ENCODE data around the gene PLPPR1.
"Not testable (repeated sequence)": the region's sequence is repeated elsewhere in the genome, so short reads cannot be mapped to it uniquely, and the experiment has no call there.

PLPPR1 gene

DNA sequence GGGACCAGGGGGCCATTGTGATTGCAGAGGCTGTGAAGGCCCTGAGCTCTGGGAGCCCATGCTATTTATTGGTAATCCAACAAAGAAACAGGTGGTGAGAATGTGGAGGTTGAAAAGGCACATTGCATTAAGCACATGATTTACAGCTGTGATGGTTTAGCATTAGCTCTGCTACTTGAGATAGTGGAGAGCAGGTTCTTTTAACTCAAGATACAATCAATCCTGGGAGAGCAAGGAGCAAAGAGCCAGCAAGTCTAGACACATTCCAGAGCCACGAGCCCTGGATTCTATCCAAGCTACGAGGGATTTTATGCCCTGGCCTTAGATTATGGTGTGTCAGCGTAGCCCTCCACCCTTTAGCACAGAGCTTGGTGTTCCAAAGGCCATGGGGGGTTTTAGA, 98.8 kb downstream of the PLPPR1 start:
- DNase-seq = not testable (repeated sequence)

DNA sequence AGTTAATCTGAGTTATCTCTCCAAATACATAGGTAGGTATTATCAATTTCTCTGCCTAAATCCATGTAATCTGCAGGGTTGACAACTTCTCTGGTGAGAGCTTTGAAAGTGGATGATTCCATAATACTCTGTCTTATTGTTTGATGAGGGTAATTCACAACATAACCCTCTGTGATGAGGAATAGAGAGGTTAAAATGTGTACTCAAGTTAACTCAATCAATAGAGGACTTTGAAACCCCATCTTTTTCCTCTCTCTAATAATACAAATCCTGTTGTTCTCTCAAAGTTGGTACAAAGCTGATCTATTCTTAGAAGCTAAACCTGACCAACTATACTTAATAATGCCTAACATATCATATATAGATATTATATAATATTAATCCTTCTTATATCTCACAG, 100.1 kb downstream of the PLPPR1 start:
- DNase-seq = no peak

GRCh38 chr9:101130054-101130453, 101.5 kb downstream of the PLPPR1 start:
- no peak for DNase-seq

- no peak for DNase-seq
These were observed 102.8 kb downstream of the PLPPR1 start for GRCh38 chr9:101131326-101131725.

DNA sequence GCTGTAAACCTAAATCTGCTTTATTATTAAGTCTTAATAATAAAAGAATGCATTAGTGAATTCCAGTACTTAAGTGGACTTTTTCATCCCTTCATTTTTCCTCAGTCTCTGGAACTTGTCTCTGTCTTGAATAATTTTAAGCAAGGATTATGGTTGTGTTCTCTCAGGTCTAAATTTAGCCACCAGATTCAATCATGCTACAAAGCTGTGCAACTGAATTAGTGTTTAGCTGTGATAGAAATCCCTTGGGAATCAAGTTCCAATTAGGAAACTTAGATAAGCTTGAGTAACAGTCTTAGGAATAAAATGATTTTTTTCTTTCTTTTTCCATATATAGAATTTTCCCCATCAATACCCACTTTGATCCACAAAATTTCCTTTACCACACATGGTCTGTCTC, 104.3 kb downstream of the PLPPR1 start:
- DNase-seq = no peak

- no peak for DNase-seq
These were observed 110.0 kb downstream of the PLPPR1 start for GRCh38 chr9:101138509-101138908.

DNA sequence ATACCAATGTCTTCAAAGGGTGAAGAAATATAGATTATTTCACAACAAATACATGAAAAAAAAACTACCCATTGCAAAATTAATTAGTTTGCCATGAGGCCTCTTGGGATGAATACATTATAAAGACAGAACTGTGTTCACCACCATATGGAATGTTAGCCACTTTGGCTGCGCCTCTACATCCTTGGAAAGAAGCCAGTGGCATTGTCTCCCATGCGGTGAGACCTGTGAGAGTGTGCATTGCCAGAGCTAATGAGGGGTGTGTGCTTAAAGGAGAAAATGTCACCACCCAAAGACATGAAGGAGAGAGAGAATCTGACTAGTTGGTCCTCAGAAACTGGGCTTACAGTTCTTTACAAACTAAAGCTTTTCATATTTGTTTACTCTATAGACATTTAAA, 110.6 kb downstream of the PLPPR1 start:
- no peak for DNase-seq

DNA sequence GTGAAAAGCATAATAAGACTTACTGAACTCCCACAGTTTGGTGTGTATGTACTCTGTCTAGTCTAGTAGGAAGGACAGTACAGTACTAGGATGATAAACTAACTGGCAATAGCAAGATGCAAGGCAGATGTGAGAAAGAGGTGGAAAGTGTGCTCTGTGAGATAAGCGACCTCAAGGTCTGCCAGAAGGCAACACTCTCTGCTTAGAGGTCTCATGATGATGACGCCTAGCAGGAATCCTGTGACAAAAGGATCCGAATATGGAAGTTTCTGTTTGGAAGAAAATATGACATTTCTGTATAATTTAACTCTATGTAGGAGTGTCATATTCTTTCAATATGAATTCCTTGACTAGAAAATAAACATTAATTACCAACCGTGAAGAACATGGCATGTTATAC, 112.2 kb downstream of the PLPPR1 start:
- DNase-seq = no peak

DNA sequence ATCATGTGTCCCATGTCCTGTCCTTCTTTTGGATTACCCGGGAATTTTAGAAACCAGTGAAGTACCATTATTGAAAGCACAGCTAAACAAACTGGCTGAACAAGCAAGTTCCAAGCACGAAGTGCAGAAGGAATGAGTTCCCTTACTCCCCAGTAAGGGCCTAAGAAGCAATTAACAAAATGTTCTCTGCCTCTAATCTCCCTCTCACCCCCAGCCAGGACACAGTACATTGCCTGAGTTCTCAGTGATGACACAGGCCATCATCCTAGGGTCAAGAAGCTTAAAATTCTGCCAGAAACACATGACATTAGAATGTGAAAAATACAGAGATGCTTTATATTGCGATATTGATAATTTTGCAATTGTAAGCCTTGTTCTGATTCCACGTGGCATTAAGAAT, 118.0 kb downstream of the PLPPR1 start:
- DNase-seq = no peak

DNA sequence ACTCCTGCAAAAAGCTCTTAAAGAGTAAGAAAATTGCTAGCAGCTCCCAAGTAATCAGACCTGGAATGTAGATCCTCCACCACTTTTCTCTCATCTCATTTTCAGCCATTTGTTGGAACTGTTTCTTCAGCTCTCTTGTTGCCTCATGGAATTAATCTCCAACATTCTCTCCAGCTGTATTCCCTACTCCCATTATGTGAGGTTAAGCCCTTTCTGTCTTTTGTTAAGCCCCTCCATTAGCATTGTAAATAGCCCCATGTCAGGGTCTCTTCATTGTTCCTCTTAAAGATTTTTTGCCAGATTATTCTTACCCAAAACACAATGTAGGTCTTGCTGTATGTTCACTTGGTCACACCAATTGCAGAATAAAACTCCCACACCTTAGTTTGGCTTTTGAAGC, 119.8 kb downstream of the PLPPR1 start:
- no peak for DNase-seq

DNA sequence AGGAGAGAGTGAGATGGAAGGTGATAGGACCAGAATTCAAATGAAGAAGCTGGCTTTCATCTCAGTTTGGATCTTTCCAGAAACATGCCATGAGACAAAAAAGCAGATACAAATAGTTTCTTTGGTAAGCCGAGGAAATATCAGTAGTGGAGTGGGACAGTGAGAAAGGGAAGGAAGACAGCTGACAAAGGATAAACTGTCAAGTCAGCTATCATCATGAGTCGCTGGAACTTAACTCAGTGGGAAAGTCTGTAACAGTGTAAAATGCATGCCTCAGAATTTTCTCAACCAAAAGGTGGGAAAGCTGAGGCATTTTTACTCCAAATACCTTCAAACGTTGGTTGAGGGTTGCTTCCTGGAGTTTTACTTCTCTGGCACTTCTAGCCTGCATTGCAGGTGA, 129.8 kb downstream of the PLPPR1 start:
- DNase-seq = no peak

- DNase-seq = no peak
These were observed 133.7 kb downstream of the PLPPR1 start for GRCh38 chr9:101162231-101162630.

DNA sequence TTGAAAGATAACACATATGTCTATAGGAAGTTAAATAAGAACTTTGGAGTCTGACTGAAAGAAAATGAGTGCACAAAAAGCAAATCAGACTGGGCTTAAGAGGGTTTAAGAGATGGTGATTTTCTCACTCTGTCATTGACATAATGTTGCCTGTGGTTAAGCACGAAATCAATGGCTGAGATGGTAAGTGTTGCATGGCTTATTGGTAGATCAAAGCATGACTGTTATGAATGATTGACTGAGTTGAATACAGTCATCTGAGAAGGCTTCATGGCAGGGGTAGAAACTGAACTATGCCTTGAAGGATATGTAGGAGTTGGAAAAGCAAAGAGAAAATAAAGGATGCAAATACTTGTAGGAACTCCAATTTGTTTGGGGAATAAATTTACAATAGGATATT, 136.6 kb downstream of the PLPPR1 start:
- DNase-seq = no peak

DNA sequence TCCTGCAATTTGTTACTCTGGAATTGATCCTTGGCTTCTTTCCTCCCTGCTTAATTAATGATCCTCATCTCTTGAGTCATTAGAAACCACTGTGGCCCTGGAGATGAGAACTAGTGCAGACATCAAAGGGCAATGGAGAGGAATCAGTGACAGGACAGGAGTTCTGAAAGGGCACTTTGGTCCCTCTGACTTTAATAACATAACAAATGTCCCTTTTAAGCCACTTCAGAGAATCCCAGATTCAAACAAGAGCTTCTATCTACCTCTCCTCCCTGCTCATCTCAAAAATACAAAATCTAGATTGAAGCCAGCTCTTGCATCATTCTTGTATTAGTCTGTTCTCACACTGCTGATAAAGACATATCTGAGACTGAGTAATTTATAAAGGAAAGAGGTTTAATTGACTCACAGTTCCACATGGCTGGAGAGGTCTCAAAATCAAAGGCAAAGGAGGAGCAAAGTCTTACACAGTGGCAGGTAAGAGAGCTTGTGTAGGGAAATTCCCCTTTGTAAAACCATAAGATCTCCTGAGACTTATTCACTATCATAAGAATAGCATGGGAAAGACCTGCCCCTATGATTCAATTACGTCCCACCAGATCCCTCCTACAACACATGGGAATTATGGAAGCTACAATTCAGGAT, 139.1 kb downstream of the PLPPR1 start:
- no peak for DNase-seq

GRCh38 chr9:101172616-101173015, 144.1 kb downstream of the PLPPR1 start:
- no peak for DNase-seq

GRCh38 chr9:101173907-101174306, 145.4 kb downstream of the PLPPR1 start:
- no peak for DNase-seq

DNA sequence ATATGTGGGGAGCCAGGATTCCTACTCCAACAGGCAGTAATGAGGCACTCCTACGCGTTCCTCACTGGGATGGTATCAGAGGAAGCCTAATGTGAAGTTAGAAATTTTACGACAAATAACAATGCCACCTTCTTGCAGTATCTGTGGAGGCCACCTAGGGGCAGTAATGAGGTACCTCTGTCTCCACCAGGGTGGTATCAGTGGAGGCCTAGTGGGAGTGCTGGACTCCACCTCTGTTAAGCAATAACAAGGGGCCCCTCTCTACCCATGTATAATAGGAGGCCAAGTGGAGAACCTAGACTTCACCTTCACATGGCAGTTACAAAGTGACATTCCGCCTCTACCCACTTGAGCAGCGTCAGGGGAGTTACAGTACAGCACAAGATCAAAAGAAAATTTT, 147.9 kb downstream of the PLPPR1 start:
- DNase-seq = no peak

GRCh38 chr9:101184813-101185278, 156.3 kb downstream of the PLPPR1 start:
- no peak for DNase-seq

- no peak for DNase-seq
These were observed 163.2 kb downstream of the PLPPR1 start for GRCh38 chr9:101191723-101192122.

DNA sequence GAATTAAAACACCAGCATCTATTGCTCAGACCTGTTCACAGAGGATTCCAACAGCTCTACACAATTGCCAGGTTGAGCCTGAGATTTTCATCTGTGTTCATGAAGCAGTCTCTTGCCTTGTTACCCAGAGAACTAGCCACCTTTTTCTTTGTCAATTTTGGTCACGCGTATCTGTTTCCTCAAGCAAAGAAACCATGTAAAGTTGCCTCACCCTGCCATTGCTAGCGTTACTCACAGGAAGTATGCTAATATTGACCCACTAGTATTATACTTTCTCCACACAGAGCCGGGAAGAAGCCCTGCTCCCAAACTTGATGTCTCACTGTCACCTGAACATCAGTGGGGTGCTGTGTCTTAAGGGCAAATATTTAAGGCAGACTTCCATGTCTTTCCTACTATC, 168.5 kb downstream of the PLPPR1 start:
- DNase-seq = no peak

GRCh38 chr9:101200852-101201251, 172.3 kb downstream of the PLPPR1 start:
- no peak for DNase-seq

- DNase-seq = no peak
These were observed 173.1 kb downstream of the PLPPR1 start for GRCh38 chr9:101201630-101202029.

DNA sequence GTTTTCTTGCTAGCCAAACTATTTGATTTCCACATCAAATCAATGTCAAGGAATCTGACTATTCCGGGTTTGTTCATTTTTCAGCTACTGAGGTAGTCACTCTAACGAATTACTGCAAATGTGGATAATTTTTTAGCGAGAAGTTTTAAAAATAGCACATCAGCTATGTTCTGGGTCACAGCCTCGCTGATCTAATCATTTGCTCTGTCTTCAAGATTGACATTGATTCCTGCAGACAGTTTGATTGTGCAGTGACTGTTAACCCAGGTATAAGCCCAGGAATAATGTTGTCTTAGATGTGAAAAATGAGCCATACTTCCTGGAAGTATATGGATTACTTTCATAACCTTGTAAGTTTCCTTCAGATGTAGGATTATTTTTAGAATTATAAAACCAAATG, 181.1 kb downstream of the PLPPR1 start:
- DNase-seq = no peak

GRCh38 chr9:101212661-101213060, 184.1 kb downstream of the PLPPR1 start:
- DNase-seq = no peak

DNA sequence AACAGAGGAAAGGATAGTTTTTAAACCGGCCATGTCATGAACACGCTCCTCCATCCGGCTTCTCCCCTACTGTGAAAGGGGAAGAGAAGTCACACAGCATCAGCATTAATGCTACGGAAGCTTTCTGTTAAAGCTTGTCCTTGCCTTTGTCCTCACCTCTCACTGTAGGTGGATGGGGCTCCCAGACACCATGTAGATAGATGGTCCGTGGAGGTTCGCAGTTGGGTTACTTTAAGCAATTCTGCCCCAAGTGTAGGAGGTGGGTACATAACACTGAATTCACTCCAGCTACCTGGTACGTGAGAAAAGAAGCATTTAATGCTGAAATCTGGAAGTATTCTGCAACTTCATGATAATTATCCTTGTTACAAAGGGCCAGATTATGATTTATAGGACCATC, 190.5 kb downstream of the PLPPR1 start:
- no peak for DNase-seq

- DNase-seq = no peak
These were observed 191.8 kb downstream of the PLPPR1 start for GRCh38 chr9:101220341-101220740.
